DMS114 treated with DMSO at 0.1 percent for 48 hours (cell line): Measurements from ENCODE around the gene RBFOX1.

ENCODE experiments used
- DNase-seq: peaks from one replicate; lab custom pipeline; 2025; ENCODE audit not compliant: unreplicated experiment; lab: John Stamatoyannopoulos, UW

The RBFOX1 gene

DNA sequence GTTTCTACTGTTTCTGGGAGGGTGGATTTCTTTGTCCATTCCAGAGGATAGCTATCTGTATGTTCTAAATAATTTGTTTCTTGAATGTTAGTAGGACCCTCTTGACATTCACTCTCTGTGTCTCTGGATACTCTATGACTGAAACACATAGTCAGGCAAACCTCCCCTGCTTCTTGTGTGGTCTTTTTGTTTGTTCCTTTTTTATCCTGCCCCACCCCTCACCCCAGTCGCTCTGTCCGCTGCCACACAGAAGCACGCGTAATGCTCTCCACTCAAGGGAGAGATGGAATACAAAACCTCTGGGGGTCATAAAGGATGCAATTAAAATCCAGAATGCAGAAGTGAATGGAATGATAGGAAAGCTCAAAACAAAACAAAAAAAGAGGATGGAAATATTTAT is 253.1 kb downstream of the RBFOX1 start:
- no peak for DNase-seq

DNA sequence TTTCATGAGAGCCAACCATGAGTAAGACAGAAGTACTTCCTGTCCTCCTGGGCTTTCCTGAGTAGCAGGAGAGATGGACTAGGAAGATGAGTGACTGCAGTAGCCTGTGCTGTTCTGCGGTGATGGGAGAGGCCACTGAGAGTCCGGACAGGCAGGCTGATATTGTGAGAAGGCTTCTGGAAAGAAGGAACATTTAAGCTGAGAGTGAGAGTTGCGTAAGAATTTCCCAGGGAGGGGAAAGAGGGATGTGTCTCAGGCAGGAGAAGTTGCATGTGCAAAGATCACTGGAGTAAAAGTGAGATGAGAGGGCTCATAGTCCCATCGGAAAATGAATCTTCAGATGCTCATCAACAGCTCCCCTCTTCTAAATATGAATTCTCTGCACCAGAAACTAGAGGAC is 258.3 kb downstream of the RBFOX1 start:
- no peak for DNase-seq

DNA sequence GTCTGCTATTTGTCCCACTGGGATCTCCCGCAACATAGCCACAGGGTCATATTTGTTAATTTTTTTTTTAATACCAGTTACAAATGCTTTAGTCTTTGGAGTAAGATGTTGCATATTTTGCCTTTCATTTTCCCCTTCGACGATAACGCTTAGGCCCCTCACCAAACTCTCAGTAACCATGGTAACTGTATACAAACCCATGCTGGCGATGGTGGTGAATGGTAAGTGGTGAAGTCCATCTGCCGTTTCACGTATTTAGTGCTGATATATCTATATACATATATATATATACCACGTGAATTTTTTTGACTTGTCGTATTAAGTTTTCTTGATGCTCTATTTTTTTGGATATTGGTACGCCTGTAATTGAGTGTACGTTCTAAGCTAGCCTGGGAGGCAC is 263.7 kb downstream of the RBFOX1 start:
- DNase-seq: no peak

DNA sequence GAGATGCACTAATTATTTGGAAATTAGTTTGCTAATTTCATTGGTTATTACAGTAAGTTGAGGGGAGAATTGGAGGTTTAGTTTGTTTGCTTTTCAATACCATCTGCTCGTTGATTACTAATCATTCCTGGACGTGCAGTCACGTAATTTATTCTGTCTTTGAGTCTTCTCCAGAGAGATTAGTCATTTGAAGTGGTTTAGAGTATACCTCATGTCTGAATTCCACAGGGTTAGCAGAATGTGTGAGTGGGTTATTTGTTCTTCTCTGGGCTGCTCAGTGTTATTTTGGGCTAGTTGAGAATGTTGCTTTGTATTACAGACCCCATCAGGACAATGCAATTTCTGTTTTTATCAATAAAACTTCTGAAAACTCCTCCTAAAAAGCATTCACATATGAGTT is 265.0 kb downstream of the RBFOX1 start:
- no peak for DNase-seq

DNA sequence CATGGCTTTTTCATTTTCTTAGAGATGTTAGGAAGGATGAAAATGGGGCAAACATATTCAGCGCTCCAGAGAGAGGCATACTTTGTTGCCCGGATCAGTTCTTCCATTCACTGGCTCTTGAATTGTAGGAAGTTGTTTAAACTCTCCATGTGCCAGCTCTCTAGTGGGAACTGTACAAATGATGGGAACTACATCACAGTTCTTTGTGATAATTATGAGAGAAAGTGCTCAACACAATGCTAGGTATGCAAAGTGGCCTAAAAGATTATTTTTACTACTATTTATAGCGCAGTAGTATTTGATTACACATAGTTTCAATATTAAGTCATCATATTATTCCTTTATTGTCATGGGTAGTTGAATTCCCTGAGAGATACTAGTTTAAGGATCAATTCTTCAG is 268.5 kb downstream of the RBFOX1 start:
- DNase-seq: no peak

DNA sequence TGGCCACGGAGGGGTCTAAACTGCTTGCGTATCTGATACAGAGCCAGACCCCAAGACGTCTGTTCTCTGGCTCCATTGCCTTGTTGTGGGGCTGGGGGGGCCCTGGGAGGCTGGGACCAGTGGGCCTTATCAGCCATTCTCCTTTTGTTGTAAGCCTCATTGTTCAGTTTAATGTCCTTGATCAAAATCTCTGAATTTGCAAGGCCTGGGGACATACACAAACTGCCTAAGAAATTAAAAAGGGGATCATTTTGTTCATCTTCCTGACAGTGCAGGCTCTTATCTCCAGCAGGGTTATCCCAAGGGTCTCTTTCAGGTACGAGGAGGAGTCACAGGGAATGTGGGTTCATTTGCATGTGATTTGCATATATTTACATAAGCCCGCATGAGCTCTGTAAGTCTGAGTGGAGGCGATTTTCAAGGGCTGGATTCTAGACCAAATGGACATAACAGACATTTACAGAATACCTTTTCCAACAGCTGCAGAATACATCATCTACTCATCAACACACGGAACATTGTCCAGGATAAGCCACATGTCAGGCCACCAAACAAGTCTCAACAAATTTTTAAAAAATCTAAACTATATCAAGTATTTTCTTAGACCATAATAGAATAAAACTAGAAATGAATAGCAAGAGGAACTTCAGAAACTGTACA is 269.8 kb downstream of the RBFOX1 start:
- DNase-seq: no peak

DNA sequence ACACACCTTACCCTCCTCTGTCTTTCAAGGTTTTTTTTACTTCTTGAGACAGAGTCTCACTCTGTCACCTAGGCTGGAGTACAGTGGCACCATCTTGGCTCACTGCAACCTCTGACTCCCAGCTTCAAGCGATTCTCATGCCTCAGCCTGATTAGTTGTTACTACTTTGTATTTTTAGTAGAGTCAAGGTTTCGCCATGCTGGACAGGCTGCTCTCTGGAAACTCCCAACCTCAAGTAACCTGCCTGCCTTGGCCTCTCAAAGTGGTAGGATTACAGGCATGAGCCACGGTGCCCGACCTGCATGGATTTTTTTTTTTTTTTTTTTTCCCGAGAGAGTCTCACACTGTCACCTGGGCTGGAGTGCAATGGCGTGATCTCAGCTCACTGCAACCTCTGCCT is 273.2 kb downstream of the RBFOX1 start:
- no peak for DNase-seq

DNA sequence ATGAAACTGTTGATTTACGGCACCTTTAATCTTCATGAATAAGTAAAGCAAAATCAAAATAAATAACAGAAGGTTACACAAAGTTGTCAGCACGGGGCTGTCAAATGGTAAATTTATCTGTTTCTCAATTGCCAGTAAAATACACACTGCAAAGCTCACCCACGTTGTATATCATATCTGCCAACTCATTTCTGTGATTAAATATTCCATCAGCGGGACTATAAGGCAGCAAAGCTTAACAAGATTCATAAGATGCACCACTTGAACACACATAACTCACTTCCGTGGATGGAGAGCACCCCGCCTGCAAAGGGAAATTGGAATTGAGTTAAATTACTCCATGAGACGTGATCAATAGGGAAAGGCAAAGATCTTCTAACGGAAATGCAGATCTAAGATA is 280.0 kb downstream of the RBFOX1 start:
- DNase-seq: no peak

DNA sequence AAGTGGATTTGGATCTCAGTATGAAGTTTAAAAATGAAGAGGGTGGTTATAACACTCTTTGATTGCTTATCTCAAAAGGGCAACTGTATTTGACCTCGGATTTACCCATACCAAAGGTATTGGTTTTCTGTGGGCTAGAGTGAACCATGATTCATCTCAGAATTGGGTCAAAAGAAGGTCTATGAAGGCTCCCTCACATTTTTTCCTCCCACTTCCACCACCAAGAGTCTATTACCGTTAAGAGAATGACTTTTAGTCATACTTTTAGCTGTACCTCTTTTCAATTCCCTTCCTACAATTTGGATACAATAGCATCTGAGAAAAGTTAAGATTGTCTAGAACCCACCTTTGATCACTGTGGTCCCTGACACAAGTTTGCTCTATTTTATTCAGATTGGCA is 280.9 kb downstream of the RBFOX1 start:
- no peak for DNase-seq

DNA sequence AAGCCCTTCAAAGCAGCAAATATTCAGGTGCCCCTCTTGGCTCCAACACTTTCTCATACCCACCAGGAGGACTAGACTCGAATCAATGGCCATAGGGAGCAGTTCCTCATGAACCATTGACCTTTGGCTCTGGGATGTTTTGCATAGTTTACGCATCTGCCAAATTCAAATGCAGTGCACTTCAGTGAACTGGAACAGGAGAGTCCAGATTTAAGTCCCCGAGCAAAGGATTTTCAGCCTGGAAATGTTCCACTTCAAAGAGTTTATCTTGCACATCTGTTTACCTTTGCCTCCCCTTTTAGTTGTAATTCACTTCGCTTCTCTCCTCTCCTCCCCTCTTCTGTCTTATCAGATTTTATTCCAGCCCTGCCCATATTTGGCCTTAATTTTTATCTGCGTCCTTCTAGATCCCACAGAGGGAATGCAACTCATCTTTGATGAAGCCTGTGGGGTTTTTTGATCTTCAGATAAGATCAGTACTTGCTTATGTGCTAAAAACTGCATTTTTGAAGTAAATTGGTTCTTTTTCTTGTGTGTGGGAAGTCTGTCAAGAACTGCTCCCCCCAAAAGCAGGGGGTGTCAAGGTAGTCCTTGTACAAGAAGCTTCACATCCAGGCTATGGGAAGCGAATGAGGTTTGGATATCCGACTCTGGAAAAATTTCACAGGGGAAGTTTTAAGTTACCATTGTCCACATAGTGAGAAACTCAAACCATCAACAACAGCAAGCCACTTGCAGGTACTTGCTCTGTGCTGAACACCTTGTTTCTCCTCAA is 281.6 kb downstream of the RBFOX1 start:
- DNase-seq: no peak

DNA sequence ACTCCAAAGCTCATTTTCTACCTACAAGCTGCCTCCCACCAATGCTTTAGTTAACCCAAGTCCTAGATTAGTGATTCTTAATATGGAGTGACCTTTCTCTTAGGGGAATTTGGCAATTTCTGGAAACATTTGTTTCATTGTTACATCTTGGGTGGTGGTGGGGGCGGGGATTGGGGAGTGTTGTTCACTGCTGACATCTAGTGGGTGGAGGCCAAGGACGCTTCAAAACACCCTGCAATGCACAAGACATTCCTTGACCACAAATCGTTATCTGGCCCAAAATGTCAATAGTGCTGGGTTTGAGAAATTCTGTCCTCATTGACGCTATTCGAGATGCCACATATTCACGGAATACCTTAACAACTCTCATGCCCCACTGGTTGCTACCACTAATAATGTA is 282.9 kb downstream of the RBFOX1 start:
- no peak for DNase-seq

DNA sequence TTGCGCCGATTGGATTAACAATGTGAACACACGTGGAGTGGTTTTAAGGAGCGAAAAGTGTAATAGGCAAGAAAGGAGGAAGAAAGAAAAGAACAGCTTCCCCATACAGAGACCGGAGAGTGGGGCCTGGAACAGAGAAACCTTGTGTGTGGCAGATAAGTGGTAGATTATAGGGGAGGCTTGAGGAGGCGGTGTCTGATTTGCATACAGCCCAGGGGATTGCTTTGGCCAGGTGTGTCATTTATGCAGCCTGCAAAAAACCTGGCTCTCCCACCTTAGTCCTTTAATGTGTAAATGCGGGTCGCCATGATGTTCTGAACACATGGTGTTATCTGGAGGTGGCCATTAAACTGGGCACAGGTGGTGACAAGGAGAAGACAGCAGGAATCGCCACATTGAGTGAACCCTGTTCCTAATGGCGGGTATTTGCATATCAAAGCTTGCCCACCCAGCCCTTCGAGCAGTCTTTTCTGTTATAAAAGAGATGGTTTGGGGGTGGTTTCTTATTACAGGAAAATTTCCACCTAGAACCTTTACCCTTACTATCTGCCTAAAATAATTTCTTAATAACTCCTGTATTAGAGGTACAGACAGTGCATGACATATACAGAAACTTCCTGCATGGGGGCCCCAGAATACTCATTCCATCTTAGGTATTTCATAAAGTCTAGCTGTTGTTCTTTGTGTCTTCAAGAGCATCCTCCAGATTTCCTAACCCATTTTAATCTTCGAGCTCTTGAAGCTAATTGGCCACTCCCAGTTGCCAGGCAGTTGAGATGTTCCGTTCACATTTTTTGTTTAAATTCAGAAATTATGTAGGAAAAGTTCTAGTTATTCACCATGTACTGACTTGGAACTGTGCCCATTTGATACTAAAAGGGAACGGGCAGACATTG is 292.5 kb downstream of the RBFOX1 start:
- DNase-seq: no peak

DNA sequence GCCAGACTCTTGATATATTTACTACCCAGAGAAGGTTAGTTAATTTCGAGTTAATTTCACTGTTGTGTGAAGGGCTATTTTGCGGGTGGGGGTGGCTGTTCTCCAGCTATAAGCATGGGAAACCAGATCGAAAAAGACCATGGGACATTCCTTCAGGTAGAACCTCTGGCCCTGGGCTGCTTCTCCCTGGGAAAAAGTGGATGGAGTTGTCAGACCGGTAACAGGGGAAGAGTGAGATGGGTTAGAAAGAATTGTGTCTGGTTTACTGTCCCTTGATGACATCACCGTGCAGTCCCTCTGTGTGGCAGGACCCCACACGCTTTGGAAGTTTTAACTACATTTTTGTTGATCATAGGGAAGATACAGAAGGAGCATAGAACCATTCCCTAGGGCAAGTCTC is 296.3 kb downstream of the RBFOX1 start:
- no peak for DNase-seq

DNA sequence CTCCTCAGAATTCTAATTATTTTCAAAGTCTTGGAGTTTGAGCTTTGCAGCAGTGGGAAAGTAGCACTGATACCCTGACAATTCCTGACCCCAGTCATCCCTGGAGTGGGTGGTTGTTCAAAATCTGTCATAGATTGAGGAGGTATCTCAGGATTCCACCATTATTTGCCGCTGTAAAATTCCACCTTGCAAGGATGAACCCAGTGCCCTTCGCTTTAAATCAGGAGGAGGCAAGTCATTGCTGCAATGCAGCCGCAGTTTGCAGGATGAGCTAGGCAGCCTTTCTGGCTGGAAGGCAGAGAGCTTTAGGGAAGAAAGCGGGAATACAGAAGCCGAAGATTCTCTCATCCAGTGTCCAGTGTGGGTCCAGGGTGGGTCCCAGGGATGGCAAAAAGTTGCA is 296.9 kb downstream of the RBFOX1 start:
- no peak for DNase-seq

DNA sequence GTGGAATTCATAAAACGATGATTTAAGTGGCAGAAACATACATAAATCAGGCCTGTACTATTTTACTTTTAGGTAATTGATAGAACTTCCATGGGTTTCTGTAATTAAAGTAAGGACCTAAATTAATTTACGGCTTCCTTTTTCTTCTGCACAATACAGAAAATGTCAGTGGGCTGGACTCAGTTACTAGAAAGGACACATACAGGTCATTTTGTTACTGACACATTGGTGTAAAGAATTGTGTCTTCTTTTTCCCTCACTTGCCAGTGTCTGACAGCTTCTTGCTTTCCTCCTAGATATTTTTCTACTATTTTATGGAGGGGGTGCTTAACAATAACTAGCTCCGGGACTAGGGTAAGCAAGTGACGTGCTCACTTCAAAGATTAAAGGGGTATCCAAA is 304.8 kb downstream of the RBFOX1 start:
- no peak for DNase-seq

DNA sequence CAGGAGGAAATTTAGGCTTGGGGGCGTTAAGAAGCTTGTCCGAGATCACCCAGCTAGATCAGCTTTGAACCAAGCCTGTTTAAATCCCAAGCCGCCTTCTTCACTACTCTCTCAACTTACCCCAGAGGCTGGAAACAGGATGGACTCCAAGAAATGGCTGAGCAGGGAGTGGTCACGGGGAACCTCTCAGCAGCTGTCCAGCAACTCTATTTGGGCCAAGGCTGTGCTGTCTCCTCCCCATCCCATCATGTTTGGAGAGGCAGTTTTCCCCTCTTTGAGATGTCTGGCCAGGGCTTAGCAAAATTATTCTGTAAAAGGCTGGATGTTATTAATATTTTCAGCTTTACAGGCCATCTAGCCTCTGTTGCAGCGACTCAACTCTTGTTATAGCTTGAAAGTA is 305.7 kb downstream of the RBFOX1 start:
- DNase-seq: no peak

DNA sequence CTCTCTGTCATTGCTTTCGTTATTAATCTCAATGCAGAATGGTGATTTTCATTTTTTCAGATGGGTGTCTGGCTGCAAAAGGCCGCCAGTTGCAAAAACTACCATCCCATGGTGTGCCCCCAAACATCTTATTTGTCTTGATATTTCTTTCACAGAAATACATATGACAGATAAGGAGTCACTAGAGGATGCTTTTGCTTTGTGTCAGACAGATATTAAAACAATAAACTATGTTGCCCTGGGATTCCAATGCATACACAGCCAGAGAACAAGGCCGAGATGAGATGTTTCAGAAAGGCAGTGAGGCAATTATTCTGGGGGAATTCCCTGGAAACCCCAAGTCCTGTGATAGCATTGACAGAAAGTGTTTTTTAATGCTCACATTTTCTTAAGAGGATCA is 307.7 kb downstream of the RBFOX1 start:
- no peak for DNase-seq

DNA sequence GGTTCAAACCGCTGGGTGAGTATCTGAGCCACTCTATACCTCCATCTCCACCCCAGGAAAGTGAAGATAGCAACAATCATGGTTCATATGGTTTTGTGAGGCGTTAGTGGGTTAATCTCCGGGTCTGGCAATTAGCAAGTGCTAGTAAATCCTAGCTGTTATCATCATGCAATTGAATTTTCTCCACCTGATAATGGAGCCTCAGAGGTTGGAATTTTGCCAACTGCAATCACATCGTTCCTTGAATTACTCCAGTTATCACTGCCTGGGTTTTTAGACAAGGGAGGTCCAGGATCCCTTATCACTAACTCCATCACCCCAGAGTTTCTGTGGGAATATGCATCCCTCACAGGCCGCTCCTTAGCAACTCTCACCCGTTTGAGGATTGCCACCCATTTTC is 311.5 kb downstream of the RBFOX1 start:
- no peak for DNase-seq

DNA sequence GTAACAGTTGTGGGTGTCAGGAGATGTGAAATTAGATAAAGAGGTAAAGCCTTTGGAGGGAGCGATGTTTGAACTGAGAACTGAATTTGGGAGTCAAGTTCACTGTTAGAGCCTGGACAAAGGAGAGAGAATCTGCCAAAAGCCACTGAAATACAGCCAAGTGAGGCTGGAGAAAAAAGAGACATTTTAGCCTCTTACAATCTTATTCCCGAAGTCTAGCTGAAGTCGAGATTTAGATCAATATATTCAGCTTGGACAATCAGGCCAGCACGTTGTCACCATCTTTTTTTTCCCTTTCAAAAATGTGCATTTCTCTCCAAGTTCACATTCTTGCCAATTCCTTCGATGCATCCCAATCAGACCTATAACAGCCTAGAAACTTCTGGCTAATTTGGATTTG is 312.2 kb downstream of the RBFOX1 start:
- DNase-seq: no peak

DNA sequence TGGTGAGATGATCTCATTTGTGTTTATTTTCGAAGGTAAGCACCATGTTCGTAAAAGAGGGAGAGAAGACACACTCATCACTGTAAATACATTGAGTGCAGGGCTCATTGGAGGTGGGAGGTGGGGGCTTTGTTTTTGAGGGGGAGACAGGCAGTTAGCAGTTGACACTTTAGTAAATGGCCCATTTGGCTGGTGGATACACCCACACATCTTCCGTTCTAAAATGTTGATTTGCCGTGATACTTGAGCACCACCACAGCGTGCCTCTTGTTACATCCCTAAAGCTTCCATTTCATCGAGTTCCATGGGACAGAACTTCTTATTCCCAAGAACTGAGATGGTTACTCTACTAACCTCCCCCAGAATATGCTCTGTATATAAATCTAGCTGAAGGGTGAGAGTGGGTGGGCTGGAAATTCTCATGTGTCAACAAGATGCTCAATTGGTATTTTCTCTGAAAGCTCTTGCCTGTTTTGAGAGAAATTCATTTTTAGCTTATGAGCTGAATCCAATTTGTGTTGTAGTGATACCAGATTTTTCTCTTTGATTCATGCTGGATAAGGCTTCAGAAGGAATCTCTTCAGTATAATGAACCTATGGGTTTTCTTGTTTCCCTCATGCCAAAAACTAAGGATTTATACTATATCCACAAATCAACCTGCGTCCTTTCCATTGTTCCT is 314.3 kb downstream of the RBFOX1 start:
- no peak for DNase-seq

DNA sequence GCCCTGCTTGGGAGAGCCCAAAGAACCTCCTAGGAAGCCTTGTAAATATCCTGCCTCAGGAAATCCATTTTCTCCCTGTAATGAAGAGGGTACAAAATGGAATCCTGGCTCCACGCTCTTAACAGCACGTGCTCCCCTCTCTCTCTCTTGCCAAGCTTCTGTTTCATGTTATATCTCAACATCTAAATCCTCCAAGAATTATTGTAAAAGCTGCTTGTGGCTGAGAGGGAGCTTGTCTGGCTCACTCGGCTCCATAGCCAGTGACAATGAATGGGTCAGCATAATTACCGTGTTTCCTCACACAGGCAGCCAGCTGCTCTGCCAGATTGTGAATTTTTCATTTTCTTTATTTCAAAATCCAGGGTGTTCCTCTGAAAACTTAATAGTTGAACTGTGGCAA is 317.8 kb downstream of the RBFOX1 start:
- no peak for DNase-seq
